ENCODE measurements around the gene RNF212B.

- TF ChIP-seq CTCF (IDR thresholded peaks at IDR 0.05) = peak; percentile 63 to 88 (median 81)
- no peak for TF ChIP-seq POLR2A (IDR thresholded peaks at IDR 0.05)
- no peak for TF ChIP-seq POLR2AphosphoS5 (IDR thresholded peaks at IDR 0.05)
Observed at GRCh38 chr14:23294734-23295561, 57.2 kb downstream of the RNF212B start.

Data from gastroesophageal sphincter (tissue), 3 donors.